LNCaP clone FGC (cell line): ENCODE measurements around the gene UPF2.

Experiments used
- DNase-seq: peaks from one replicate; pipeline ENCODE4 v3.0.0-alpha.2; 2011; ENCODE audit warnings: low read depth
- H3K4me3 ChIP-seq: 2 replicates; pipeline ENCODE4 v1.5.1; 2011; ENCODE audit warnings: mild to moderate bottlenecking, low read depth, low read length, control low read depth
- TF ChIP-seq, protein P1 (sequence below): IDR thresholded peaks from 2 replicates; pipeline ENCODE4 v1.5.1; 2012; ENCODE audit warnings: mild to moderate bottlenecking; ENCODE audit not compliant: control insufficient read depth, insufficient read depth; ENCODE audit errors: extremely low read depth

Gene UPF2

DNA sequence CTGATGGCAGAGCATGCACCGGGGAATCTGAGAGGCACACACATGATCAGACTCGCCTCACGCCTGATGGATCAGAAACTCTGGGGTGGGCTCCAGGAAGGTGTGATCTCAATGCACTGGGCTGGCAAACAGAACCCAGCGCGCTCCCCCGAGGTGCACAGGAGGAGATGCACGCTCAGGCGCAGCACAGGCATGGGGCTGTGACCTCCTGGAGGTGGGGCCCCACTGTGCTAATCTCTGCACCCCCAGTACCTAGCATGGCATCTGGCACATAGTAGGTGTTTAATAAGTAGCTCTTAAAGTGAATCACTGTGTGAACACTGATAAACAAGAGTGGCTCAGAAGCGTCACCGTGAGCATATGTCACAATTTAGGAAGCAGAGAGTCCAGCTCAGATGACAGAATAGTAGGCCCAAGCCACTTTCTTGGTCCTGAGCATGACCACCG, 161.6 kb downstream of the UPF2 start:
- TF ChIP-seq, protein P1, sequence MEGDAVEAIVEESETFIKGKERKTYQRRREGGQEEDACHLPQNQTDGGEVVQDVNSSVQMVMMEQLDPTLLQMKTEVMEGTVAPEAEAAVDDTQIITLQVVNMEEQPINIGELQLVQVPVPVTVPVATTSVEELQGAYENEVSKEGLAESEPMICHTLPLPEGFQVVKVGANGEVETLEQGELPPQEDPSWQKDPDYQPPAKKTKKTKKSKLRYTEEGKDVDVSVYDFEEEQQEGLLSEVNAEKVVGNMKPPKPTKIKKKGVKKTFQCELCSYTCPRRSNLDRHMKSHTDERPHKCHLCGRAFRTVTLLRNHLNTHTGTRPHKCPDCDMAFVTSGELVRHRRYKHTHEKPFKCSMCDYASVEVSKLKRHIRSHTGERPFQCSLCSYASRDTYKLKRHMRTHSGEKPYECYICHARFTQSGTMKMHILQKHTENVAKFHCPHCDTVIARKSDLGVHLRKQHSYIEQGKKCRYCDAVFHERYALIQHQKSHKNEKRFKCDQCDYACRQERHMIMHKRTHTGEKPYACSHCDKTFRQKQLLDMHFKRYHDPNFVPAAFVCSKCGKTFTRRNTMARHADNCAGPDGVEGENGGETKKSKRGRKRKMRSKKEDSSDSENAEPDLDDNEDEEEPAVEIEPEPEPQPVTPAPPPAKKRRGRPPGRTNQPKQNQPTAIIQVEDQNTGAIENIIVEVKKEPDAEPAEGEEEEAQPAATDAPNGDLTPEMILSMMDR, result no peak
- no peak overlapping the region for H3K4me3 ChIP-seq
- DNase-seq, result no peak

GRCh38 chr10:11880151-11881029, 162.2 kb downstream of the UPF2 start:
- no peak overlapping the region for H3K4me3 ChIP-seq
- DNase-seq, result no peak
- TF ChIP-seq, protein P1, result no peak

DNA sequence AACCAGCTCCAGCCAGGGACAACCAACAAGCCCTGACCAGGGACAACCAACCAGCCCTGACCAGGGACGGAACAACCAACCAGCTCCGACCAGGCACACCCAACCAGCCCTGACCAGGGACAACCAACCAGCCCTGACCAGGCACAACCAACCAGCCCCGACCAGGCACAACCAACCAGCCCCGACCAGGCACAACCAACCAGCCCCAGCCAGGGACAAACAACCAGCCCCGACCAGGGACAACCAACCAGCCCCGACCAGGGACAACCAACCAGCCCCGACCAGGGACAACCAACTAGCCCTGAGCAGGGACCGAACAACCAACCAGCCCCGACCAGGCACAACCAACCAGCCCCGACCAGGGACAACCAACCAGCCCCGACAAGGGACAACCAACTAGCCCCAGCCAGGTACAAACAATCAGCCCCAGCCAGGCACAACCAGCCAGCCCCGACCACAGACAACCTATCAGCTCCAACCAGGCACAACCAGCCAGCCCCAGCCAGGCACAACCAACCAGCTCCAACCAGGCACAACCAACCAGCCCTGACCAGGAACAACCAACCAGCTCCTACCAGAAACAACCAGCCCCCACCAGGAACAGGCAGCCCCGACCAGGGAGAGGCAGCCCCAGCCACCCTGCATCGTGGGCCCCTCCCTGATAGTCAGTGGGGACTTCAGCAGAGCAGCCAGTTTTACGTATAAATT, 163.1 kb downstream of the UPF2 start:
- TF ChIP-seq, protein P1, result no peak
- no peak overlapping the region for H3K4me3 ChIP-seq
- DNase-seq, result no peak

GRCh38 chr10:11878776-11879175, 163.8 kb downstream of the UPF2 start:
- H3K4me3 ChIP-seq, result no peak overlapping the region
- TF ChIP-seq, protein P1, result no peak
- DNase-seq, result no peak

DNA sequence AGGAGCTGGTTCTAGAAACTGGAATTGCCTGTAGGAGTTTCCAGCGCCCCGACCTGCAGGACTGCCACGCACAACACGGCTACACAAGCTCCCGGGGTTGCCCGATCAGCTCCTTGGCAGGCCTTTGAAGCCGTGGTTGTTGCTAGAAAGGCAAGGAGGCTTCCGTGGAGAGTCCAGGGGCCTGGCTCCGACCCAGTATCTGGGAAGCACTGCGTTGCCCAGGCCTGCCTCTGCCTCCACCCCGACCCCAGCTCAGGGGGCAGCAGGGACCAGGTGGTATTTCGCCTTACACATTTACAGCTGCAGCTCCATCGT, 165.1 kb downstream of the UPF2 start:
- TF ChIP-seq, protein P1, result no peak
- DNase-seq, result no peak

GRCh38 chr10:11876805-11877590, 165.6 kb downstream of the UPF2 start:
- TF ChIP-seq, protein P1, result no peak
- H3K4me3 ChIP-seq, result no peak overlapping the region
- DNase-seq, result no peak

More for the DNA sequence above, 165.1 kb downstream of the UPF2 start:
- H3K4me3 ChIP-seq, result no peak overlapping the region
